ENCODE measurements around the gene MED4. TPM values are rescaled to one million over a fixed set of nuclear protein-coding genes. Genes with fewer than 3 reads are reported as not detected.

MED4 gene
- total and polyA plus RNA-seq, 2 donors (not counting 1 experiment from before 2014, with no cell fraction given) = 25.4 to 66.7 TPM

DNA sequence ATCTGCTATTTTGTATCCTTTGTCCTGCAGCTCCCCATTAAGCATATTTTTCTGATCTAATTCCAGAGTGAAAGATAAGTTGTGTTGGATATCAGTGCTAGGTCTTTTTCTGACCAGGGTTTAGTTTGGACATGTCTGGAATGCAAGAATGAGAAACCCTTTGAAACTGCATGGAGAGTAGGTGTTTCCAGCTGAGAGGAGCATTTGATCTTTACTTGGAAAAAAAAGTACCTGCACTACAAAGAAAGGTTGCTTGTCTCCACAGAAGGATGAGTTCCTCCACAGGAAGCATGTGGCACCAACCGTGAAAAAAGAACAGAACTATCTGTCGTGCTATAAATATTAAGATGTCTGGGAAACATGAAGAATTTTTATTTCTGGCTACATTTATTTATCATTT is 36.6 kb upstream of the MED4 start:
- H3K4me1 ChIP-seq (ENCODE audit: control insufficient read depth, extremely low read depth, insufficient read depth, low read length) = no peaks in the 10 kb centered on the region
- no peak overlapping the region for H3K9ac ChIP-seq (ENCODE audit: insufficient read depth, low read length)
- TF ChIP-seq EZH2 (IDR thresholded peaks at IDR 0.05; ENCODE audit: low read length, missing control alignments) = no peak
- TF ChIP-seq, protein P1, sequence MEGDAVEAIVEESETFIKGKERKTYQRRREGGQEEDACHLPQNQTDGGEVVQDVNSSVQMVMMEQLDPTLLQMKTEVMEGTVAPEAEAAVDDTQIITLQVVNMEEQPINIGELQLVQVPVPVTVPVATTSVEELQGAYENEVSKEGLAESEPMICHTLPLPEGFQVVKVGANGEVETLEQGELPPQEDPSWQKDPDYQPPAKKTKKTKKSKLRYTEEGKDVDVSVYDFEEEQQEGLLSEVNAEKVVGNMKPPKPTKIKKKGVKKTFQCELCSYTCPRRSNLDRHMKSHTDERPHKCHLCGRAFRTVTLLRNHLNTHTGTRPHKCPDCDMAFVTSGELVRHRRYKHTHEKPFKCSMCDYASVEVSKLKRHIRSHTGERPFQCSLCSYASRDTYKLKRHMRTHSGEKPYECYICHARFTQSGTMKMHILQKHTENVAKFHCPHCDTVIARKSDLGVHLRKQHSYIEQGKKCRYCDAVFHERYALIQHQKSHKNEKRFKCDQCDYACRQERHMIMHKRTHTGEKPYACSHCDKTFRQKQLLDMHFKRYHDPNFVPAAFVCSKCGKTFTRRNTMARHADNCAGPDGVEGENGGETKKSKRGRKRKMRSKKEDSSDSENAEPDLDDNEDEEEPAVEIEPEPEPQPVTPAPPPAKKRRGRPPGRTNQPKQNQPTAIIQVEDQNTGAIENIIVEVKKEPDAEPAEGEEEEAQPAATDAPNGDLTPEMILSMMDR (conservative IDR thresholded peaks at IDR 0.05 in 1 of 2, IDR thresholded peaks at IDR 0.05 in 1 of 2; ENCODE audit: low read depth in 1 of 2, low read length in 2 of 2) = no peak
- H3K27ac ChIP-seq (ENCODE audit: insufficient read depth, low read length) = no peak overlapping the region
- H3K9me3 ChIP-seq (ENCODE audit: control insufficient read depth, insufficient read depth, low read depth, low read length) = no peaks in the 10 kb centered on the region
- peak in 1 of 2 donors; percentile 11 for DNase-seq (ENCODE audit: low read depth in 2 of 2)
- no peak overlapping the region for H2AFZ ChIP-seq (ENCODE audit: low read length)
- no peaks in the 10 kb centered on the region for H3K79me2 ChIP-seq (ENCODE audit: control insufficient read depth, insufficient read depth, low read length)
- H3K36me3 ChIP-seq (ENCODE audit: control insufficient read depth, insufficient read depth, low read length) = no peaks in the 10 kb centered on the region
- H4K20me1 ChIP-seq (ENCODE audit: control insufficient read depth, extremely low read depth, insufficient read depth, low read length) = no peaks in the 10 kb centered on the region
- H3K4me2 ChIP-seq (ENCODE audit: extremely low read depth, insufficient read depth, low read length) = no peak overlapping the region
- H3K27me3 ChIP-seq (ENCODE audit: control insufficient read depth, insufficient read depth, low read length) = no peaks in the 10 kb centered on the region
- H3K4me3 ChIP-seq (replicated peaks in 1 of 4; ENCODE audit: control extremely low read depth in 1 of 4, insufficient read depth in 1 of 4, low read depth in 3 of 4, low read length in 4 of 4) = no peak overlapping the region

DNA sequence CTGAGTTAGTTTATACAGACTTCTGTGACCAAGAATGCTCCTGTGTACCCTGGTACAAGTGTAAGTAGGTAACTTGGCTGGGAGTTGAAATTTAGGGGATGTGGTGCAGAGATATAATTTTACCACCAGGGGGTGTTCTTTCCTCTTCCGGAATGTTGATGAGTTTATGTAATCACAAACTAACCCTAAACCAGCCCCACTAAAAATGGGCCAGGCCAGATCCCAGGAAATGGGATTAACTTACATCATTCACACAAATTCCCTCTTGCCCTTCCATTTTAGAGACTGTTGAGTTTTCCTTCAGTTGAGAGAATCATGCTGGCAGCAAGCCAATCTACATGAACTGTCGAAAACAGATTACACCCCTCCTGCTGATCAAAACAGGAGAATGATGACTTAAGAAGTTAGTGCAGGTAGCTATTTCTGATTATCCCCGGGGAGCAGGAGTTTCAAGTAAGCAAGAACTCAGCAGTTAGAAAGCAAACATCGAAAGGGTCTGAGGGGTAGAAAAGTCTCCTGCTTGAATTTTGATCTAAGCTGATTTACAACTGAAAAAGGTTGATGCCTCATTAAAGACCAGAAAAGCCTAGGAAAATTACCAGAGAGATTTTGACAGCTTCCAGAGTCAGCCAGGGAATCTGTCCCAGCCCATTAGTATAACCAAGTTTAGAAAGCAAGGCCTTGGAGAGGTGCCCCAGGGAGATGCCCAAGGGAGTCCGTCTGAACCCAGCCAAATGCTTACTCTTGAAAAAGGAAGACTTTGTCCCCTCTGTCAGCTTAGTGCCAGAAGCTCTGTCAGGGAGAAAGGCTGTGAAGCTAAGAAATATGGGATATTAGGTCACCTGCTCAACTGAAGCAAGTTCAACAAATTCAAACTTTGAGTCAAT is 32.3 kb upstream of the MED4 start:
- Histone ChIP-seq H3K9me3 (ENCODE audit: control insufficient read depth, insufficient read depth, low read depth, low read length) (no peaks in the 10 kb centered on the region), H3K79me2 (ENCODE audit: control insufficient read depth, insufficient read depth, low read length) (no peaks in the 10 kb centered on the region), H3K27ac (ENCODE audit: insufficient read depth, low read length) (no peak overlapping the region), H4K20me1 (ENCODE audit: control insufficient read depth, extremely low read depth, insufficient read depth, low read length) (no peaks in the 10 kb centered on the region), H3K27me3 (ENCODE audit: control insufficient read depth, insufficient read depth, low read length) (no peaks in the 10 kb centered on the region), H3K4me2 (ENCODE audit: extremely low read depth, insufficient read depth, low read length) (no peak overlapping the region), H3K9ac (ENCODE audit: insufficient read depth, low read length) (no peak overlapping the region), H3K36me3 (ENCODE audit: control insufficient read depth, insufficient read depth, low read length) (no peaks in the 10 kb centered on the region), H2AFZ (ENCODE audit: low read length) (peak overlapping the region; percentile 26), H3K4me3 (replicated peaks in 1 of 4; ENCODE audit: control extremely low read depth in 1 of 4, insufficient read depth in 1 of 4, low read depth in 3 of 4, low read length in 4 of 4) (no peak overlapping the region), H3K4me1 (ENCODE audit: control insufficient read depth, extremely low read depth, insufficient read depth, low read length) (no peaks in the 10 kb centered on the region)
- no peak for TF ChIP-seq EZH2 (IDR thresholded peaks at IDR 0.05; ENCODE audit: low read length, missing control alignments)
- TF ChIP-seq, protein P1 (conservative IDR thresholded peaks at IDR 0.05 in 1 of 2, IDR thresholded peaks at IDR 0.05 in 1 of 2; ENCODE audit: low read depth in 1 of 2, low read length in 2 of 2) = peak; percentile 57 to 69
- DNase-seq (ENCODE audit: low read depth in 2 of 2) = peak; percentile 55 to 83

DNA sequence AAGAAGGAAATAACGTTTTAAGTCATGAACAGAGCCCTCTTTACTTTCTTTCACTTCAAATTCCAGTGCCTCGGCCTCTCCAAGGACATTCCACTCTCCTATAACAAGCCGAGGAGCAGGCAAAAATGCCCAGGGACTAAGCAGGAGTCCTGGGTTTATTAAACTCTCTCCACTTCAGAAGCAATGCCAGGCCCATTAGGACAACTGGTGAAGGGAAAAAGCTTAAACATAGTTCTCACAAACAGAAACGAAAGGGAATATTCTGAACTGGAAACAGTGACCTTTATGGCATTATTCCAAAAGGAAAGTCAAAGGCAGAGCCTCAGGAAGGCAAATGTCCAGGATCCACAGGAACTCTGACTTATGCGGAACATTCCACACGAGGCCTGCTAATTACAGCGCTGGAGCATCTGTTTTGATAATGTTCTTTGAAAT is 30.9 kb upstream of the MED4 start:
- no peak overlapping the region for H3K4me3 ChIP-seq (replicated peaks in 1 of 4; ENCODE audit: control extremely low read depth in 1 of 4, insufficient read depth in 1 of 4, low read depth in 3 of 4, low read length in 4 of 4)
- H4K20me1 ChIP-seq (ENCODE audit: control insufficient read depth, extremely low read depth, insufficient read depth, low read length) = no peaks in the 10 kb centered on the region
- TF ChIP-seq, protein P1 (conservative IDR thresholded peaks at IDR 0.05 in 1 of 2, IDR thresholded peaks at IDR 0.05 in 1 of 2; ENCODE audit: low read depth in 1 of 2, low read length in 2 of 2) = no peak
- no peak for TF ChIP-seq EZH2 (IDR thresholded peaks at IDR 0.05; ENCODE audit: low read length, missing control alignments)
- H3K9me3 ChIP-seq (ENCODE audit: control insufficient read depth, insufficient read depth, low read depth, low read length) = no peaks in the 10 kb centered on the region
- no peaks in the 10 kb centered on the region for H3K4me1 ChIP-seq (ENCODE audit: control insufficient read depth, extremely low read depth, insufficient read depth, low read length)
- peak; percentile 55 to 61 for DNase-seq (ENCODE audit: low read depth in 2 of 2)
- no peaks in the 10 kb centered on the region for H3K27me3 ChIP-seq (ENCODE audit: control insufficient read depth, insufficient read depth, low read length)
- H2AFZ ChIP-seq (ENCODE audit: low read length) = peak overlapping the region; percentile 72
- peak overlapping the region; percentile 66 for H3K4me2 ChIP-seq (ENCODE audit: extremely low read depth, insufficient read depth, low read length)
- H3K36me3 ChIP-seq (ENCODE audit: control insufficient read depth, insufficient read depth, low read length) = no peaks in the 10 kb centered on the region
- no peak overlapping the region for H3K27ac ChIP-seq (ENCODE audit: insufficient read depth, low read length)
- no peak overlapping the region for H3K9ac ChIP-seq (ENCODE audit: insufficient read depth, low read length)
- H3K79me2 ChIP-seq (ENCODE audit: control insufficient read depth, insufficient read depth, low read length) = no peaks in the 10 kb centered on the region
